Mononuclear cell (primary cell): ENCODE measurements around the gene ETNPPL. TPM values are rescaled to one million over a fixed set of nuclear protein-coding genes. Genes with fewer than 3 reads are reported as not detected.
A peak's percentile ranks its signal among the peaks of the same experiment; 100 is the strongest.

ENCODE experiments used
- H3K27me3 ChIP-seq: 2 replicates; pipeline ENCODE4 v1.6.0; 2011; ENCODE audit warnings: low read length, control low read depth; ENCODE audit not compliant: insufficient read depth
- H3K4me1 ChIP-seq: 2 replicates; pipeline ENCODE4 v1.5.1; 2011; ENCODE audit warnings: mild to moderate bottlenecking, low read length, control low read depth; ENCODE audit not compliant: insufficient read depth
- H3K4me3 ChIP-seq: 2 replicates; pipeline ENCODE4 v1.5.1; 2011; ENCODE audit warnings: mild to moderate bottlenecking, low read length, moderate library complexity
- H3K9me3 ChIP-seq: 2 replicates; pipeline ENCODE4 v1.5.1; 2011; ENCODE audit warnings: low read depth, mild to moderate bottlenecking, control low read depth, low read length
- total RNA-seq: library from RNA; depleted of rRNA; stranded (reverse); fragments of >200 nt; gene quantifications from one replicate; pipeline ENCODE4 v1.2.3, GENCODE V29; 2012

ETNPPL gene
- total RNA-seq, 1 donor, result not detected

DNA sequence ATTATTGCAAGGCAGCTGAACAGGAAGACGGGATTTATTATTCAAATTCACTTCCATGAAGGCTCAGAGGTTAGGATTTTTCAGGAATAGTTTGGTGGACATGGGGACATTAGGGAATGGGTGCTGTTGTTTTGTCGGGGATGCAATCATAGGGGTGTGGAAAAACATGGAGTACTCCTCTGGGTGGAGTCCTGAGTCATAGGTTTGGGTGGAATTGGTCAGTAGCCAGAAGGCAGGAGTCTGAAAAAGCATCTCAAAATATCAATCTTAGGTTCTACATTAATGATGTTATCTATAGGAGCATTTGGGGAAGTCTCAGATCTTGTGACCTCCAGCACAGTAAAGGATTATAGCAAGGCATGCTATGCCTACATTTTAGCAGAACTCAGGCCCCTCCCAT is 14.5 kb upstream of the ETNPPL start:
- H3K27me3 ChIP-seq, result no peaks in the 10 kb centered on the region
- H3K4me1 ChIP-seq, result no peaks in the 10 kb centered on the region
- H3K4me3 ChIP-seq, result no peak overlapping the region

DNA sequence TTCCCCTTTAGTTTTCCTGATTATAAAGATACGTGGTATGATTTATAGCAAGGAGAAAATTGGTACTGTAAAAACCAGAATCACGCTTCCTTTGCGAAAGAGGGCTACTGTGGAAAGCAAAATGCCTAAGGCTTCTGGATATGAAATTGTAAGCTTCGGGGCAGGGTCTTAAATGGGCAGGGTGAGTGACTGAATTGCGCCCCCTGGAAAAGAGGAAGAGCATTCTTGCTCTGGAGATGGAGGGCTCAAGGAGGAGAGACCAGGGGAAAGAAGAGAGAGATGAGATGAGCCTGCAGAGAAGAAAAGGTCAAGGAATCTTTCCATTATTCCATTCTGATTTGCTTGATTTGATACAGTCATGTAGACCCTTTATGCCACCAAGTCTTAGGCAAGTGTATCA is 13.1 kb upstream of the ETNPPL start:
- Histone ChIP-seq H3K4me3 (no peak overlapping the region), H3K9me3 (no peaks in the 10 kb centered on the region), H3K4me1 (no peaks in the 10 kb centered on the region), H3K27me3 (no peaks in the 10 kb centered on the region)

More for the DNA sequence above, 14.5 kb upstream of the ETNPPL start:
- no peaks in the 10 kb centered on the region for H3K9me3 ChIP-seq

DNA sequence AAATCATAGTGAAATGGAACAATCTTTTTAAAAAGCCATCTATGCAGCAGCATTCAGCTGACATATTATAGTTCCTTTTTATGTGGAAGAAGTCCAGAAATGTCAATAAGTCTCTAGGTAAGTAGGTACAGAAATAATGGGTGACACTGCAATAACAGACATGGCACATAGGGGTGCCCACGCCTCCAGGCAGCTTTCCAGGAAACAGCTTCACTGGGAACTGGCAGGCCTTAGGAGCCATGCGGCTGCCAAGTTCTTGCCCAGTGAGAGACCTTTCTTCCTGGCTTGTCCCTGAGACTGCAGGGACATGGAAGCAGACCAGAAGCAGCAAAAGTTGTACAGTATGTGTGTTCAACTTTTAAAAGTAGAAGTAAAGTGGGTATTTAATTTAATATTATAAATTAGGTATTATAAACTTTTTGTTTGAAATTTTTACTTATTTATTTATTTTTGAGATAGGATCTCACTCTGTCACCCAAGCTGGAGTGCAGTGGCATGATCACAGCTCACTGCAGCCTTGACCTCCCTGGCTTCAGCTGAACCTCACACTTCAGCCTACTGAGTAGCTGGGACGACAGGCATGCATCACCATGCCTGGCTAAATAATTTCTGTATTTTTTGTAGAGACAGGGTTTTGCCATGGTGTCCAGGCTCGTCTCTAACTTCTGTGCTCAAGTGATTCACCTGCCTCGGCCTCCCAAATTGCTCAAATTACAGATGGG is 12.1 kb upstream of the ETNPPL start:
- no peaks in the 10 kb centered on the region for H3K27me3 ChIP-seq
- H3K4me1 ChIP-seq, result no peaks in the 10 kb centered on the region
- no peaks in the 10 kb centered on the region for H3K9me3 ChIP-seq
- no peak overlapping the region for H3K4me3 ChIP-seq

DNA sequence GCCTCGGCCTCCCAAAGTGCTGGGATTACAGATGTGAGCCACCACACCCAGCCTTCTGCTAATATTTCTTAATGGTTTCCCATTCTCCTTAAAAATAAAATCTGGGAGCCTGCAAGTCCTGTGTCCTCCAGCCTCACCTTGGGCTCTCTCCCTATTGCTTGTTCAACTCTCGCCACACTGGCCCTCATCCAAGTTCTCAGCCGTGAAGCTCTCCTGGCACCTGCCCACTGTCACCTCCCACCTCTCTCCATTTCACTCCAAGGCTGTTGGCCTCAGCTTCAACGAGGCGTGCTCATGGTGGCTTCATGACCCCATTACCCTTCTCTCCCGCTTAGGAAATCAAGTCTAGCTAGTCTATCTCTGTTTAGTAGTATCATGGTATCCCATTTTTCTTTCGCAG is 9.5 kb upstream of the ETNPPL start:
- Histone ChIP-seq H3K4me1 (no peaks in the 10 kb centered on the region), H3K9me3 (no peaks in the 10 kb centered on the region), H3K4me3 (no peak overlapping the region), H3K27me3 (no peaks in the 10 kb centered on the region)

DNA sequence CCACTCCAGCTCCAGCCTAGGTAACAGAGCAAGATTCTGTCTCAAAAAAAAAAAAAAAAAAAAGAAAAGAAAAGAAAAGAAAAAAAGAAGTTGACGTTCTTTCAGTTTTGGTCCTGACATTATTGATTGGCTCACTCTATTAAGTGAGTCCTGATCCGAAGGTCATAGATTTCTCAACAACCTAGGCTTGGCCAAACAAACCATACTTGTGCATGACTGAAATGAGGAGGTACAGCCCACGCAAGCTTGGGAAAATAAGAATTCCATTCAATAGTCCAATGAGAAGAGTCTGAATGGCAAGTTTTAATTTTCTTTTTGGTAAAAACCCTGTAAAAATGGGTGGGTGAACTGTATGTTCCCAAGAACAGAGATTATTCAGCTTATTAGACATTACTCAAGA is 3.2 kb upstream of the ETNPPL start:
- H3K4me3 ChIP-seq, result no peak overlapping the region
- peaks cover 41% of the 10 kb centered on the region for H3K27me3 ChIP-seq
- peaks cover 10% of the 10 kb centered on the region for H3K4me1 ChIP-seq
- H3K9me3 ChIP-seq, result no peaks in the 10 kb centered on the region

DNA sequence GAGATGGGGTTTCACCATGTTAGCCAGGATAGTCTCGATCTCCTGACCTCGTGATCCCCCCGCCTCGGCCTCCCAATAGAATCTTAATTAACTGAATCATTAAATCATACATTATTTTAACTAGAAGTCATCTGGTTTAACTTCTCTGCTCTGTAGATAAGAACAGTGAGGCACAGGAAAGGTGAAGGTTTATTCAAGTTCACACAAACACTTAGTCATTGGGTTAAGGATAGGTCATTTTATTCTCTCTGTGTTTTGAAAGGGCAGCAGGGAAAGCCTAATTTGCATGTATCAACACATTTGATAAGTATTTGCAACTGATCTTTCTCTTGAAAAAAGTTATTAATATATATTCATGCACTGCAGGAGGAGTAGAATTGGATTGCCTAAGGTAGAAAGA is 1.1 kb upstream of the ETNPPL start:
- Histone ChIP-seq H3K4me1 (peaks cover 10% of the 10 kb centered on the region), H3K9me3 (no peaks in the 10 kb centered on the region), H3K4me3 (no peak overlapping the region), H3K27me3 (peaks cover 48% of the 10 kb centered on the region)

DNA sequence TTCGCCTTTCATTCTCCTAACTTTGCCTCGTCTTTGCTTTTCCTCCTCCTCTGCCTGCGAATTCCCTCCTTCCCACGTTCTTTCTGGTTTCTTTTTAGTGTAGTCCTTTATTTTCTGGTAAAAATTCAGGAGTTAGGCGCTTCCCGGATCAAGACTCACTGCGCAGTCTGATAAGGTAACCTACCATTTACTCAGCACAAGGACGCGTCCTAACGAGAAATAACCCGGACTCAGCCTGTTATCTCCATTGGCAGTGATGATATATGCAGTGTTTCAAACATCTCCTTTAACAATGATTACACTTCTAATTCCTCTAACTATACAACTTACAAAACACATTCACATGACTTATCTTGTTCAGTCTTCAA is 357 bp upstream of the ETNPPL start:
- peaks cover 48% of the 10 kb centered on the region for H3K27me3 ChIP-seq
- H3K4me1 ChIP-seq, result peaks cover 10% of the 10 kb centered on the region
- no peaks in the 10 kb centered on the region for H3K9me3 ChIP-seq
- peak overlapping the region; percentile 18 for H3K4me3 ChIP-seq

DNA sequence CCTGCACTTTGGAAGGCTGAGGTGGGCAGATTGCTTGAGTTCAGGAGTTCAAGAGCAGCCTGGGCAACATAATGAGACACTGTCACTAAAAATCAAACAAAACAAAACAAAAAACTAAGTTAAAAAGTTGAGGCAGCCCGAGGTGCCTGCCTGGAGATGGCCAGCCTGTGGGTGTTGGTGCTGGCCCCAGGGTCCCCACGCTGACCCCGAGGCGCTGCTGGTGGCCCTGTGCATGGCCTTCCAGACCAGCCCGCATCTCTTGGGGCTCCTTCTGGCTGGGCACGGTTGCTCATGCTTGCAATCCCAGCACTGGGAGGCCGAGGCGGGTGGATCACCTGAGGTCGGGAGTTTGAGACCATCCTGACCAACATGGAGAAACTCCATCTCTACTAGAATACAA is 4.4 kb downstream of the ETNPPL start:
- no peaks in the 10 kb centered on the region for H3K9me3 ChIP-seq
- no peak overlapping the region for H3K4me3 ChIP-seq
- peaks cover 31% of the 10 kb centered on the region for H3K27me3 ChIP-seq
- H3K4me1 ChIP-seq, result peaks cover 10% of the 10 kb centered on the region

DNA sequence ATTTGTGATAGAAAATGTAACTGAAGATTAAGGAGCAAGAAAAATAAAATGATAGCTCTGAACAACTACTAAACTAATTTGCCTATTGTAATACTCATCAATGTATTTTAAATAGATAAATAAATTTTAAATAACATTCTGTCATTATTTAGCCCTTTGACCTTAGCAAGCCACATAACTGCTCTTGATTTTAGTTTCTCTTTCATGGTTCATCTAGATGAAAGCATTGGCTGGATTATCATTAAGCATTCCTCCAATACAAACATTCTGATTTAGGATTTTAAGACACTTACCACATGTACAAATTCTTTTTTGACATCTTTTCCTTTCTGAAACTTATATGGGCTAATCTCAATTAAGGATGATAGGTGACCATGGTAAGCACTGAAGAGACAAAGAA is 8.5 kb downstream of the ETNPPL start:
- Histone ChIP-seq H3K4me3 (no peak overlapping the region), H3K27me3 (no peaks in the 10 kb centered on the region), H3K9me3 (no peaks in the 10 kb centered on the region), H3K4me1 (no peaks in the 10 kb centered on the region)

DNA sequence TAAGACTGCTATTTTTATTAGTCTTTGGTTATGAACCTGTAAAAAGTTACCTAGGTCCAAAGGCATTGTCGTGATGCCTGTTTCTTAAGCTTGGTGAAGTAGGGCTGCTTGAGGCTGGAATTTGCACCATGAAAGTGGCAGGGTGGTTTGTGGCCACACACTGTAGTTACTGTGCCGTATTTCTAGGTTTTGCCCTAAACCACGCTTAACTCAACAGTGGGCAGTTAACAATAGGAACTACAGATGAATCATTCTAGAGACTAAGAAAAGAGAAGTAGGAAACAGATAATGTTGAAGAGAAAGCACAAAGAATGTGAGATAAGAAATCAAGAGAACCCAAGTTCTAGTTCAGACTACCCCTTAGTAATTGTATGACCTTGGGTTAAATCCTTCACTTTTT is 11.5 kb downstream of the ETNPPL start:
- Histone ChIP-seq H3K27me3 (no peaks in the 10 kb centered on the region), H3K9me3 (no peaks in the 10 kb centered on the region), H3K4me3 (no peak overlapping the region), H3K4me1 (no peaks in the 10 kb centered on the region)

DNA sequence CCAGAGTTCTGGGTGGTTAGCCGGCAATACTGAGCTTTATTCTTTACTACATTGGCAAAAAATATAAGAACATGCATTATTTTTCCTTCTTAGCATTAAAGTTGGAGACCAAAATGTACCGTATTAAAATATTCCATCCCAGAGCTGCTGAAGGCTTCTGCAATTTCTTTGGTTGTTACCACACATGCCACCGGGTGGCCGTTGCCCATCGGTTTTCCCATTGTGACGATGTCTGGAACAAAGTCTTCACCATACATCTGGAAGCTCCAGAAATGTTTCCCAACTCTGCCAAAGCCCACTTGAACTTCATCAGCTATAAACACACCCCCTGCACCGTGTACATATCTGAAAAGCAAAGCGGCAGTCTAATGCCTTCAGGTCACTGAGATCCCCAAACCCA is 13.7 kb downstream of the ETNPPL start:
- H3K4me1 ChIP-seq, result no peaks in the 10 kb centered on the region
- no peaks in the 10 kb centered on the region for H3K27me3 ChIP-seq
- H3K4me3 ChIP-seq, result no peak overlapping the region

DNA sequence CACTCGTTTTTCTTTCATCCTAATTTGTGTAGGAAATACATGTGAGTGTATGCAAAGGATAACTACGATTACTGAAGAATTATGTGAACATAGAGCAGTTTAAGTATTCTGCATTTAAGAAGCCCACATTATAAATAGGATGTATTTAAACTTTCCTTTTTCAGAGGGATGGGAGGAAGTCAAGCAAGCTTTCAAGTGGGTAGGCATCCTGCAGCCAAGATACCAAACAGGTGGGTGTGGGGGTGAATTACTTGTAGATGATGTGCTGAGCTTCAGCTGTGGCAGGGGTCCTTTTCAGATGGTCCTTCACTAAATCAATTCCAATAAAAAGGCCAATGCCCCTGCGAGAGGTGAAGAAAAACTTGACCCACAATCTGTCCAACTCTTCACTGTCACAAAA is 16.3 kb downstream of the ETNPPL start:
- no peaks in the 10 kb centered on the region for H3K9me3 ChIP-seq
- H3K4me3 ChIP-seq, result no peak overlapping the region
- no peaks in the 10 kb centered on the region for H3K27me3 ChIP-seq

More for the DNA sequence above, 13.7 kb downstream of the ETNPPL start:
- no peaks in the 10 kb centered on the region for H3K9me3 ChIP-seq

DNA sequence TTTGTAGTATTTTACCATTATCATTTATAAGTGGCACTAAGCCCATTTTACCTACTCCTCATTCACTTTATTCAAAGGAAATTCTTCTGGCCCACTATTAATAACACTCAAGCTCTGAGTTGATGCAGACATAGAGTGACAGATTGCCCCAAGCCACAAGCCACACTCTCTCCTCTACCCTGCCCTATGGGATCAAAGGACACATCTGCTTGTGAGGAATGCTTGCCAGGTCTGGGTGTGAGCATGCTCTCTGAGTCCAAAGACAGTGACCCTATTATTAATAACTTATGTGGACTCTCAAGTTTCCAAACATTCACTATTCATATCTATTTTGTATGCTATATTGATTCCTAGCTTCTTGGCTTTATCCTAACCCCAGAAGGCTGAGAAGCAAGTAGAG is 18.5 kb downstream of the ETNPPL start:
- no peaks in the 10 kb centered on the region for H3K27me3 ChIP-seq
- no peak overlapping the region for H3K4me3 ChIP-seq
- no peaks in the 10 kb centered on the region for H3K9me3 ChIP-seq
- H3K4me1 ChIP-seq, result no peaks in the 10 kb centered on the region

More for the DNA sequence above, 16.3 kb downstream of the ETNPPL start:
- no peaks in the 10 kb centered on the region for H3K4me1 ChIP-seq

DNA sequence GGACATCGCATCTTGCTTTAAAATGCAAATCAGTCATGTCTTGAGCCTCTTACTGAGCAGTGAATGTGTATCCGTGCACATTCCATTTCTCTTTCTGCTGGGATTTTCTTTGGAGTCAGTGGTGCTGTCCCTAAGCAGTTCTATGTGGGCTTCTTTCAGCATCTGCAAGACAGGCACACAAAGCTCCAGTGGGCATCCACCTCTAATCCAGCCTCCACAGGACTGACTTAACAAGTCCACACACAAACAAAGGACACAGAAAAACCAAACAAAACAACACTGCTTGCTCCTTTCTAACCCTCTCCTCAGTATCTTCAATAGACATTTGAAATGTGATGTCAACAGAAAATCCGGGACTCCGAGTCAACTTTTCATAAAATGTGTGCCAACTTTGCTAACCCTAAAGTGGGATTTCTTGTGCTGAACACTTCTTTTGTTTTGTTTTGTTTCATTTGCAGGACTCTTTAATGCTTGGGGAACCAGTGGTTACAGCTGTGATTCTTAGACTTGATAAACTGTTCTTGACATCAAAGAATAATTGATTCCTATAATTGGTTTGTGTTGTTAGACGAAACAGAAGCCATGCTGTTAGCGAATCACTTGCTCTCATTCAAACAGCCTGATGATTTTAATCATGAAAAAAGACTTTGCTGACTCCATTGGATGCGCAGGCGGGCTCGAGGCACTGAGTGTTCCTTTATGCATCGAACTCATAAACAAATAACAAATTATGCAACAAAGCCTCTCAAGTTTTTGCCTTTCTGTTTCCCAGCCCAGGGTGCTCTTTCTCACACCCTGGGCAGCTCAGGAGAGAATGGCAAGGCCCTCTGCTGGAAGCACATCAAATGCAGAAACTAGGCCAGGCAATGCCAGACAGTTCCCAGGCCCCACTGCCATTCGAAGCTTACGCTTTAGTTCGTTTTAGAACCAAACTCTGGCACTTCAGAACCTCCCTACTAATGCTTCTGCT is 20.1 kb downstream of the ETNPPL start:
- H3K9me3 ChIP-seq, result no peaks in the 10 kb centered on the region
- H3K27me3 ChIP-seq, result no peaks in the 10 kb centered on the region
- H3K4me3 ChIP-seq, result no peak overlapping the region
- no peaks in the 10 kb centered on the region for H3K4me1 ChIP-seq

DNA sequence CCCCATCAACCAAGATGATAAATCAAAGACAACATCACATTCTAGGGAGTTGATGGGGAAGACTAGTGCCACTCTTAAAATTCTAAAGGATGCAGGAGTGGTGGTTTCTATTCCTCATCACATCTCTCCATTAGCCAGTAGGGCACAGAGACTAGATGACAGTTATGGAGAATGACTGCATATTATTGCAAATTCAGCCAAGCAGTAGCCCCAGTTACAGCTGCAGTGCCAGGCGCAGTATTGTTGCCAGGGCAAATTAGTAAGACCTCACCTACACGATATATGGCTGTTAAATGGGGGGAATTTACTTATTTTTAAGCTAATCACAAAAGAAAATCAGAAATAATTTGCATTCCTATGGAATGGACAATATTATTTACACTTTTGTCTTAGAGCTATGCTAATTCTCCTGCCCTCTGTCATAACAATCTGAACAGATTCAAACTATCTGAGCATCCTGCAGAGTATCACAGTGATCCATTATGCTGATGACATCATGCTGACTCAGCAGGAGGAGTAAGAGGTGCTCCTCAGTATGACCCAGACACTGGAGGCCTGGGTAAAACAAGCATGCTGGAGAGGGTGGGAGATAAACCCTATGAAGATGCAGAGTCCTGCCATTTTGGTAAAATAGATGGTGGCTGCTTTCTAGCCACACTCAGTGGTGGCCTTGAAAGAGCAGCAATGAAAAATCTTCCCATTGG is 24.7 kb downstream of the ETNPPL start:
- H3K4me3 ChIP-seq, result no peak overlapping the region
- no peaks in the 10 kb centered on the region for H3K4me1 ChIP-seq
- H3K9me3 ChIP-seq, result no peaks in the 10 kb centered on the region
- no peaks in the 10 kb centered on the region for H3K27me3 ChIP-seq
